DOHH2 (cell line): ENCODE measurements around the gene DNAJC16.

Experiments used
- H3F3A ChIP-seq: fragments of 200-600 bp; sonication (generic), shearing (Covaris generic); 2 replicates; pipeline ENCODE4 v1.6.0; 2016; ENCODE audit warnings: antibody characterized with exemption, mild to moderate bottlenecking; ENCODE audit not compliant: control insufficient read depth, insufficient read depth
- H3K27ac ChIP-seq: fragments of 200-600 bp; sonication (generic); 2 replicates; pipeline ENCODE4 v1.5.1; 2014; ENCODE audit warnings: low read depth, mild to moderate bottlenecking, low read length, moderate library complexity
- H3K27me3 ChIP-seq: fragments of 200-600 bp; sonication (generic); 2 replicates; pipeline ENCODE4 v1.6.1; 2014; ENCODE audit warnings: mild to moderate bottlenecking, low read length, mixed read lengths; ENCODE audit not compliant: control insufficient read depth
- H3K36me3 ChIP-seq: fragments of 200-600 bp; sonication (generic); 2 replicates; pipeline ENCODE4 v1.6.1; 2014; ENCODE audit warnings: mild to moderate bottlenecking, low read length, moderate library complexity, mixed read lengths; ENCODE audit not compliant: control insufficient read depth
- H3K4me1 ChIP-seq: fragments of 200-600 bp; sonication (generic); 2 replicates; pipeline ENCODE4 v1.6.1; 2014; ENCODE audit warnings: mild to moderate bottlenecking, low read length, mixed read lengths; ENCODE audit not compliant: control insufficient read depth
- H3K4me2 ChIP-seq: fragments of 200-600 bp; sonication (generic); 2 replicates; pipeline ENCODE4 v1.6.0; 2014; ENCODE audit warnings: mild to moderate bottlenecking, low read length, moderate library complexity
- H3K4me3 ChIP-seq: fragments of 200-600 bp; sonication (generic); 2 replicates; pipeline ENCODE4 v1.5.1; 2014; ENCODE audit warnings: mild to moderate bottlenecking, low read length, mixed read lengths
- H3K79me2 ChIP-seq: fragments of 200-600 bp; sonication (generic); 2 replicates; pipeline ENCODE4 v1.6.1; 2014; ENCODE audit warnings: mild to moderate bottlenecking, low read length, mixed read lengths; ENCODE audit not compliant: control insufficient read depth
- H3K9me2 ChIP-seq: fragments of 200-600 bp; sonication (generic); replicated peaks from 2 replicates; pipeline ENCODE4 v1.6.1; 2014; ENCODE audit warnings: mild to moderate bottlenecking, low read length, mixed read lengths; ENCODE audit not compliant: control insufficient read depth
- H3K9me3 ChIP-seq: fragments of 200-600 bp; sonication (generic); 2 replicates; pipeline ENCODE4 v1.6.1; 2014; ENCODE audit warnings: antibody characterized with exemption, low read length, mixed read lengths; ENCODE audit not compliant: control insufficient read depth, insufficient read depth
- H4K20me1 ChIP-seq: fragments of 200-600 bp; sonication (generic); 2 replicates; pipeline ENCODE4 v1.6.0; 2014; ENCODE audit warnings: low read depth, mild to moderate bottlenecking, antibody characterized with exemption, low read length, moderate library complexity; ENCODE audit not compliant: control insufficient read depth, insufficient read depth
- EZH2phosphoT487 ChIP-seq: fragments of 200-600 bp; sonication (generic); IDR thresholded peaks from 2 replicates; pipeline ENCODE4 v1.6.1; 2017; ENCODE audit warnings: borderline replicate concordance, mild to moderate bottlenecking, antibody characterized with exemption, low read length, moderate library complexity, mixed read lengths
- TF ChIP-seq, protein P1 (sequence below): fragments of 200-600 bp; sonication (generic); IDR thresholded peaks from one replicate; pipeline ENCODE4 v1.5.1; 2014; ENCODE audit warnings: antibody characterized with exemption, mild to moderate bottlenecking, low read depth, low read length; ENCODE audit not compliant: poor library complexity, severe bottlenecking

DNAJC16 gene

GRCh38 chr1:15571266-15571665 is 44.6 kb downstream of the DNAJC16 start:
- no peak for TF ChIP-seq EZH2phosphoT487
- TF ChIP-seq, protein P1, sequence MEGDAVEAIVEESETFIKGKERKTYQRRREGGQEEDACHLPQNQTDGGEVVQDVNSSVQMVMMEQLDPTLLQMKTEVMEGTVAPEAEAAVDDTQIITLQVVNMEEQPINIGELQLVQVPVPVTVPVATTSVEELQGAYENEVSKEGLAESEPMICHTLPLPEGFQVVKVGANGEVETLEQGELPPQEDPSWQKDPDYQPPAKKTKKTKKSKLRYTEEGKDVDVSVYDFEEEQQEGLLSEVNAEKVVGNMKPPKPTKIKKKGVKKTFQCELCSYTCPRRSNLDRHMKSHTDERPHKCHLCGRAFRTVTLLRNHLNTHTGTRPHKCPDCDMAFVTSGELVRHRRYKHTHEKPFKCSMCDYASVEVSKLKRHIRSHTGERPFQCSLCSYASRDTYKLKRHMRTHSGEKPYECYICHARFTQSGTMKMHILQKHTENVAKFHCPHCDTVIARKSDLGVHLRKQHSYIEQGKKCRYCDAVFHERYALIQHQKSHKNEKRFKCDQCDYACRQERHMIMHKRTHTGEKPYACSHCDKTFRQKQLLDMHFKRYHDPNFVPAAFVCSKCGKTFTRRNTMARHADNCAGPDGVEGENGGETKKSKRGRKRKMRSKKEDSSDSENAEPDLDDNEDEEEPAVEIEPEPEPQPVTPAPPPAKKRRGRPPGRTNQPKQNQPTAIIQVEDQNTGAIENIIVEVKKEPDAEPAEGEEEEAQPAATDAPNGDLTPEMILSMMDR = no peak
- Histone ChIP-seq H3K4me2 (peak overlapping the region; percentile 38), H3K27ac (peak overlapping the region; percentile 66)

GRCh38 chr1:15573477-15573876 is 46.8 kb downstream of the DNAJC16 start:
- Histone ChIP-seq H3K9me2 (no peaks in the 10 kb centered on the region), H3K36me3 (peaks cover 18% of the 10 kb centered on the region), H3K79me2 (no peaks in the 10 kb centered on the region), H3K4me3 (no peak overlapping the region), H3K9me3 (no peaks in the 10 kb centered on the region), H3K27me3 (no peaks in the 10 kb centered on the region), H3K4me2 (no peak overlapping the region), H3F3A (peaks cover 19% of the 10 kb centered on the region), H3K27ac (no peak overlapping the region), H3K4me1 (peaks cover 28% of the 10 kb centered on the region), H4K20me1 (no peaks in the 10 kb centered on the region)
- TF ChIP-seq, protein P1 = no peak
- TF ChIP-seq EZH2phosphoT487 = no peak

More at GRCh38 chr1:15571266-15571665, 44.6 kb downstream of the DNAJC16 start:
- Histone ChIP-seq H3K9me3 (no peaks in the 10 kb centered on the region), H3K4me1 (peaks cover 28% of the 10 kb centered on the region), H4K20me1 (no peaks in the 10 kb centered on the region), H3K9me2 (no peaks in the 10 kb centered on the region), H3F3A (peaks cover 19% of the 10 kb centered on the region), H3K27me3 (no peaks in the 10 kb centered on the region), H3K36me3 (peaks cover 33% of the 10 kb centered on the region), H3K4me3 (peak overlapping the region; percentile 4; the same call in 1 of the 2 replicates), H3K79me2 (no peaks in the 10 kb centered on the region)

DNA sequence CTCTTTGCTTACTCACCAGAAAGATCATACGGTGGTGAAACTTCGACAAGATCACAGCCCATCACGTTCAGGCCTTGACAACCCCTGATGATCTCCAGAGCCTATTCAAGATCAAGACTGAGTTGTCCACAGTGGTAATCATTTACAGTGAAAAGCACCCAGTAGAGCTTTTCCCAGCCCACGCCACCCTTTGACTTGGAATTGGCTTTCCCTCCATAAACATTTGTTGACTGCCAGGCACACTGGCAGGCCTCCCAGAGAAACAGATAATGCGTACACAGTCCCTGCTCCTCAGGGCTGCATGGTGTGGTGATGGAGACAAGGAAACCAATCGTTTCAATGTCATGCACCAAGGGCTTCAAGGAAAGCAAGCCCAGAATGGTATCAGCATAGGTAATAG is 48.1 kb downstream of the DNAJC16 start:
- H3K4me3 ChIP-seq = no peak overlapping the region
- H3K9me2 ChIP-seq = no peaks in the 10 kb centered on the region
- H3K9me3 ChIP-seq = no peaks in the 10 kb centered on the region
- H3K4me2 ChIP-seq = no peak overlapping the region
- peaks cover 10% of the 10 kb centered on the region for H3K36me3 ChIP-seq
- TF ChIP-seq EZH2phosphoT487 = no peak
- TF ChIP-seq, protein P1 = no peak
- H3K27ac ChIP-seq = no peak overlapping the region
- H3K27me3 ChIP-seq = no peaks in the 10 kb centered on the region
- H3K4me1 ChIP-seq = peaks cover 38% of the 10 kb centered on the region
- peaks cover 19% of the 10 kb centered on the region for H3F3A ChIP-seq
- no peaks in the 10 kb centered on the region for H4K20me1 ChIP-seq
- no peaks in the 10 kb centered on the region for H3K79me2 ChIP-seq
